HG02759 (cell line): ENCODE measurements around the gene TMEFF2.

ENCODE experiments used
- ATAC-seq: cut with Tn5 transposase; IDR thresholded peaks from one replicate; pipeline ENCODE4 v1.9.1; 2021; ENCODE audit warnings: mild to moderate bottlenecking, moderate library complexity; ENCODE audit not compliant: unreplicated experiment

The TMEFF2 gene

DNA sequence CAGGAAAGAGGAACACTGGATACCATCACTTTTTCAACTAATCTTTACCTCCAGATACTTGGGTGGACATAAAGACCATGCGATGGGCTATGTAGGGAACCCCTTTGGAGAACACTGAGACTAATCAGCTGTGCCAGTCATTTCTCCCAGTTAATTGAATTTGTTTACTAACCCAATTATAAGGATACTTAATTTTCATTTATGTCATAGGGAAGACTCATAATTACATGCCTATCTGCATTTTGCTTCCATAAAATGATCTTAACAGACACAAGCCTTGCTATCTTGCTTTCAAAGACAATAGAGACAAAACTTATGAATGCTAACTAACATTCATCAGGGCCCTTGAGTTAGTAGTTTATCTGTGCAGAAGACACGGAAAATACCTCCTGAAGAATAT, 279.0 kb downstream of the TMEFF2 start:
- ATAC-seq: no peak

GRCh38 chr2:191913796-191914195, 280.9 kb downstream of the TMEFF2 start:
- no peak for ATAC-seq

DNA sequence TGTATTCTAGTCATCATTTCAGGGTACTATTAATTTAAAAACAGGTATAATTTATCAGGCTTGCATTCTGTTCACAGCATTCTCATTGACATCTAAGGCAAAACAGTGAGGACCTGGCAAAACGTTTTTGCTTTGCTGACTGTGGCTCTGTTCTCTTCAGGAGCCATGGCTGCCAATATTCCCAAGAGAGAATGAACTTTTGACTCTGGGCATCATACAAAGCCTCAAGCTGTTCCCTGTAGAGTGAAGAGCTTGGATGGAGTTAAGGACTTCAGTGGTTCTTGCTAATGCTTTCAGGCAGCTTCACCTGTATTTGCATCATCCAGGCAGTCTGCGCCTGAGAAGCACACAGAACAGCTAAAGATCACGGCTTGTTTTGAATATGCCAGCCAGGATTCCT, 282.0 kb downstream of the TMEFF2 start:
- ATAC-seq: no peak

DNA sequence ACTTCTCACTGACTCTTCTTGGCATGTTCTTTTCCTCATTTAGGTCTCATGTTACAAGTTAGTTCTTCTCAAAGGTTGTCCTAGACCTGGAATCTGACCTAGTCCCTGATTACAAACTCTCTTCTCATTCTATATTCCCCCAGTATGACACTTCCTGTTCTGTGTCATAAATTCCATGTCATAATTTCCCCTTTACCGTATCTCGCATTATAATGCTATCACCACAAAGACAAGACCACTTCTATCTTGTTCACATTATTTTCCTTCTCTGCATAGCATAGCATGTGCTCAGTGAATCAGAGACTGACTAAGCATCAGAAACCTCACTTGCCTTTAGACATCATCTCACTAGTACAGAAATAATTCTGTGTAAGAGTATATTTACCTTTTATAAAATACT, 284.2 kb downstream of the TMEFF2 start:
- no peak for ATAC-seq

DNA sequence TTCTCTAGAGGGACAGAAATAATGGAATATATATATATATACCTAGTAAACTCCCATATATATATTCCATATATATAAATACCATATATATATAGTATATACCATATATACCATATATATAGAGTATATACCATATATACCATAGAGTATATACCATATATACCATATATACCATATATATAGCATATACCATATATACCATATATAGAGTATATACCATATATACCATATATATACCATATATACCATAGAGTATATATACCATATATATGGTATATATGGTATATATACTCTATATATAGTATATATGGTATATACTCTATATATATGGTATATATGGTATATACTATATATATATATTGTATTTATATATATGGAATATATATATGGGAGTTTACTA, 285.9 kb downstream of the TMEFF2 start:
- ATAC-seq: no peak

DNA sequence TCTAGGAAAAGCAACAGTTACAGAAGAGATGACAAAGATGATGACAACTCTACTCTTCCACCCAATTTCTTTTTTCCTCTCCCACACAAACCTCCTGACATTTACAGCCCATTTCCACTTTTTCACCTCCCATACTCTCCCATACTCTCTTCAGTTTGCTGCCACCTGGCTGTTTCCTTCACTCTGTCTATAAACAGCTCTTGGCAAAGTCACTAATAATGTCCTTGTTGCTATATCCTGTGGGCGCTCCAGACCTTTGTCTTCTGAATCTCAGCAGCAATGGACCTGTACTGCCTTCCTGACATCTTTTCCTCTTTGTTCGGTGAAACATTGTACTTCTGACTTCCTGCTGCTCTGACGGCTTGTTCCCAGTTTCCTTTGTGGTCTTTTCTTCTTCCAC, 287.2 kb downstream of the TMEFF2 start:
- no peak for ATAC-seq

GRCh38 chr2:191907091-191907490, 287.6 kb downstream of the TMEFF2 start:
- ATAC-seq: no peak

DNA sequence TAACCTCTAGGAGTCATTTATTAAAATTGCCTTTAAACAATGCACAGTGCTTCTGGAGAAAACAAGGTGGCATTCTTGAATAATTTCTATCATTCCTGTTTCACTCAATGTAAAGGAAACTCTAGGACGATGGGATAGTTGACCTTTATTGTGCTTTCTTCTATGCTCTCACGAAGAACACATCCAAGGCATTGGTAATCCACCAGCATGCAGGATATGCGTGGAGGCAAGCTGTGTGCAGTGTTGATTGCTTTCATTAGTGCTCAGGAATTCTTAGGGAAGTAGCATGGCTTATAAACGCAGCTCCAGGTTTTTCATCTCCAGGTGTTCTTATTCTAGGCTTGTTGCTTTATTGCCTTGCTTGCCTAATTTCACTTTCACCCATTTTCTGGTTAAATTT, 289.4 kb downstream of the TMEFF2 start:
- ATAC-seq: no peak

DNA sequence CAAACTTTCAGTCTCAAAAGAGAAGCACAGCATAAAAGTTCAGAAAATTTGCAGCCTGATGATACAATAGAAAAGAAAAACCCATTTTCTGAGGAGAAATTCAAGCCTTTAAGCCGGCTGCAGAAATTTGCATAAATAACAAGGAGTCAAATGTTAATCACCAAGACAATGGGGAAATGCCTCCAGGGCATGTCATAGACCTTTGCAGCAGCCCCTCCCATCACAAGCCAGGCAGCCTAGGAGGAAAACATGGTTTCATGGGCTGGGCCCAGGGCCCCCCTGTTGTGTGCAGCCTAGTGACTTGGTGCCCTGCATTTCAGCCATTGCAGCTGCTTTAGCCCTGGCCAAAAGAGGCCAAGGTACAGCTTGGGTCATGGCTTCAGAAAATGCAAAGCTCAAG, 293.7 kb downstream of the TMEFF2 start:
- ATAC-seq: no peak

GRCh38 chr2:191899410-191899809, 295.3 kb downstream of the TMEFF2 start:
- ATAC-seq: no peak
